Fibroblast of lung (primary cell): Measurements from ENCODE around the gene MAGI2.

Experiments used
- CTCF ChIP-seq, 2 donors: IDR thresholded peaks in 1 of 2; conservative IDR thresholded peaks in 1 of 2; 1 replicate in 1 of 2; 2 replicates in 1 of 2; pipeline ENCODE4 v1.5.1; 2011 to 2012; ENCODE audit warnings: low read length in 2 of 2, control low read depth in 1 of 2, inconsistent platforms in 1 of 2, low read depth in 1 of 2, mild to moderate bottlenecking in 1 of 2
- EZH2 ChIP-seq: IDR thresholded peaks from 2 replicates; pipeline ENCODE4 v1.5.1; 2012; ENCODE audit warnings: low read length, control low read depth, mild to moderate bottlenecking; ENCODE audit errors: missing control alignments

GRCh38 chr7:78260826-78261225 is 1192.6 kb downstream of the MAGI2 start:
- TF ChIP-seq CTCF (conservative IDR thresholded peaks at IDR 0.05 in 1 of 2, IDR thresholded peaks at IDR 0.05 in 1 of 2; ENCODE audit: low read depth in 1 of 2, low read length in 2 of 2), result no peak
- TF ChIP-seq EZH2, result no peak
